Mucosa of descending colon (tissue), 3 donors: ENCODE data around the gene USP28. TPM values are rescaled to one million over a fixed set of nuclear protein-coding genes. Genes with fewer than 3 reads are reported as not detected.

ENCODE experiments used
- ATAC-seq: fragments of 200-7000 bp; cut with Tn5 transposase; one replicate; pipeline ENCODE4 v1.9.1; 2020; ENCODE audit warnings: mild to moderate bottlenecking, moderate library complexity
- DNase-seq, 3 donors: peaks; one replicate each; pipeline ENCODE4 v3.0.0-alpha.2; 2020
- H3K36me3 ChIP-seq: fragments of 200-600 bp; one replicate; pipeline ENCODE4 v1.8.0; 2021; ENCODE audit warnings: low read depth, mild to moderate bottlenecking
- H3K4me1 ChIP-seq: fragments of 200-600 bp; one replicate; pipeline ENCODE4 v1.8.0; 2021; ENCODE audit warnings: low read depth, mild to moderate bottlenecking
- H3K4me3 ChIP-seq: fragments of 200-600 bp; one replicate; pipeline ENCODE4 v1.8.0; 2021; ENCODE audit warnings: mild to moderate bottlenecking
- H3K9me3 ChIP-seq: fragments of 200-600 bp; one replicate; pipeline ENCODE4 v1.8.0; 2021; ENCODE audit warnings: mild to moderate bottlenecking
- CTCF ChIP-seq: fragments of 200-600 bp; IDR thresholded peaks from one replicate; pipeline ENCODE4 v1.8.0; 2022; ENCODE audit warnings: antibody characterized with exemption, mild to moderate bottlenecking
- intact Hi-C, 2 donors: fragments of 100-400 bp; cut with DNase I in 1 of 2; cut with micrococcal nuclease in 1 of 2; formaldehyde crosslinking; loops; one replicate each; pipeline versions ENCODE4 v1.11.0 to v1.11.1; 2022; cut with DNase I, micrococcal nuclease
- total RNA-seq, 3 donors: library from RNA; stranded (reverse); fragmentation: NEBNext Ultra II Directional in 2 of 3; extraction: Animal tissue kit (Norgen Biotek cat#: 25700) in 2 of 3; gene quantifications; one replicate each; pipeline versions ENCODE4 v1.2.1 to v1.2.4, GENCODE V29; 2021 to 2023
- donor health status: DM: no; HTN: no; CAD: no; lungs with moderate emphysema.
- donor health status: DM: no; HTN: no; CAD: no.
- donor health status: DM: no; HTN: yes; CAD: no.

USP28 gene
- total RNA-seq, 3 donors from 2014 or later, result 17.1 to 33.7 (median 20.2) TPM

DNA sequence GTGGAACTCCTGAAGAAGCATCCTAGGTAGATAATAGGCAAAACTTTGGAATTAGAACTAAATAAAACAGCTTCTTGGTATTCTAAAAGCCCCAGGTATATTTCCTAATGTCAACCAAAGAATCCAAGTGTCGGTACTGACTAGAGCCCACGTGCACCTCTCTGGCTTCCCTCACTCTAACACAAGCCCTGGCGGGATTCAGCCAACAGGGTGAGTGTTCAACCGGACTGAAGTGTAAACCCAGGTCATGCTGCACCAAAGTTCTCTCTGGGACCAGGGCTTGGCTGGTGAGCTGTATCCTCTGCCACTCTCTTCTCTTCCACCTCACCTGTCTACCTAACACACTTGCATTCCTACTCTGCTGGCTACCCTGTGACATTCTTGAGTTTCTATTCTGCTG lies 40.1 kb downstream of the USP28 start:
- no peaks in the 10 kb centered on the region for H3K36me3 ChIP-seq
- H3K4me3 ChIP-seq, result no peak overlapping the region
- intact Hi-C loops, result no loop called here

GRCh38 chr11:113833151-113833550 lies 42.2 kb downstream of the USP28 start:
- Histone ChIP-seq H3K4me1 (no peaks in the 10 kb centered on the region), H3K9me3 (no peaks in the 10 kb centered on the region), H3K4me3 (no peak overlapping the region), H3K36me3 (no peaks in the 10 kb centered on the region)
- intact Hi-C loops, result no loop called here
- TF ChIP-seq CTCF, result no peak
- ATAC-seq (no peak), DNase-seq (no peak)

More for the DNA sequence above, 40.1 kb downstream of the USP28 start:
- DNase-seq (no peak), ATAC-seq (no peak)
- TF ChIP-seq CTCF, result no peak
- H3K4me1 ChIP-seq, result no peaks in the 10 kb centered on the region
- no peaks in the 10 kb centered on the region for H3K9me3 ChIP-seq

DNA sequence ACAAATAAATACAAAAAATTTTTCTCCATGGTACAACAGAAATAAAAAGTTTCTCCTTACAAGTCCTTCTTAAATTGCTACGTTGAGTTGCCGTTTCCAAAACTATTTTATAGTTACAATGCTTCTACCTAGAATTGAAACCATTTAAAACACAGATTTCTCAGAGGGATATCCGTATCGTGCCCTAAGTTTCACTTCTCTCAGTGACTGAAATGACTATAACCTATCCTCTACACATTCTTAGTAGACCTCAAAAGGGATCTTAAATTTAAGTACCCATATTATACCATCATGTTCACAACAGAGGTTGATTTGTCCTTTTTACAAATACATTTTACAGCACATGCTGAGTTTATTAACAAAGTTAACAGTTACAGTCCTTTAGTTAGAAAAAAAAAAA lies 44.1 kb downstream of the USP28 start:
- TF ChIP-seq CTCF, result no peak

GRCh38 chr11:113829751-113830150 lies 45.6 kb downstream of the USP28 start:
- no peaks in the 10 kb centered on the region for H3K4me1 ChIP-seq
- H3K4me3 ChIP-seq, result no peak overlapping the region
- no peaks in the 10 kb centered on the region for H3K36me3 ChIP-seq
- intact Hi-C loops, result no loop called here
- no peak for DNase-seq
- no peaks in the 10 kb centered on the region for H3K9me3 ChIP-seq
- no peak for TF ChIP-seq CTCF
- no peak for ATAC-seq

More for the DNA sequence above, 44.1 kb downstream of the USP28 start:
- intact Hi-C loops, result no loop called here
- ATAC-seq (no peak), DNase-seq (no peak)
- Histone ChIP-seq H3K4me1 (no peaks in the 10 kb centered on the region), H3K9me3 (no peaks in the 10 kb centered on the region), H3K4me3 (no peak overlapping the region), H3K36me3 (no peaks in the 10 kb centered on the region)

GRCh38 chr11:113828191-113828590 lies 47.2 kb downstream of the USP28 start:
- DNase-seq (no peak), ATAC-seq (no peak)
- TF ChIP-seq CTCF, result no peak
- intact Hi-C loops, result no loop called here
- no peaks in the 10 kb centered on the region for H3K9me3 ChIP-seq
- H3K4me3 ChIP-seq, result no peak overlapping the region
- H3K4me1 ChIP-seq, result no peaks in the 10 kb centered on the region
- H3K36me3 ChIP-seq, result no peaks in the 10 kb centered on the region

GRCh38 chr11:113827477-113827876 lies 47.9 kb downstream of the USP28 start:
- H3K4me1 ChIP-seq, result no peaks in the 10 kb centered on the region
- no peak overlapping the region for H3K4me3 ChIP-seq
- intact Hi-C loops, result no loop called here
- DNase-seq (no peak), ATAC-seq (no peak)
- TF ChIP-seq CTCF, result no peak
- H3K9me3 ChIP-seq, result no peaks in the 10 kb centered on the region
- H3K36me3 ChIP-seq, result no peaks in the 10 kb centered on the region
